HG03280 (cell line): ENCODE results near the gene TDRKH.
"Not testable (repeated sequence)": the region's sequence is repeated elsewhere in the genome, so short reads cannot be mapped to it uniquely, and the experiment has no call there.

ENCODE experiments used
- ATAC-seq: cut with Tn5 transposase; IDR thresholded peaks from one replicate; pipeline ENCODE4 v1.9.1; 2021; ENCODE audit warnings: mild to moderate bottlenecking, moderate library complexity; ENCODE audit not compliant: unreplicated experiment

The TDRKH gene

DNA sequence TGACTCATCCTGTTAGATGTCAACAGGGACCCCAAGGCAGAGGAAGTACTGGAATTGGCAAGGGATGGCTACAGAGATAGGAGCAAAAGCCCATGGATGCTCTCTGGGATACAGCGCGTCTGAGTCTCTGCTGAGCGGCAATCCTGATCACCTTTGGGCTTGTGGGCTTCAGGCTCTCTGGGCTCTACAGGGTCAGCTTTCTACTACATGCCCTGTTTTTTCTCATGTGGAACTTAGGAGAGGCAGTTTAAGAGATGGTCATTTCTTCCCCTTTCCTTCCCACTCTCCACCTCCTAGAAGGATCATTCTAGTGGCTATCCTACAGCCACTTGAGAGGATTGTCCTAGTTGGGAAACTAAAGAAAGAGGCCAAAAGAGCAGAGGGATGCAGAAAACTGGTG, 13.6 kb upstream of the TDRKH start:
- no peak for ATAC-seq

- ATAC-seq, result no peak
Observed at GRCh38 chr1:151803164-151803563, 12.9 kb upstream of the TDRKH start.

- no peak for ATAC-seq
Observed at GRCh38 chr1:151802372-151802771, 12.1 kb upstream of the TDRKH start.

DNA sequence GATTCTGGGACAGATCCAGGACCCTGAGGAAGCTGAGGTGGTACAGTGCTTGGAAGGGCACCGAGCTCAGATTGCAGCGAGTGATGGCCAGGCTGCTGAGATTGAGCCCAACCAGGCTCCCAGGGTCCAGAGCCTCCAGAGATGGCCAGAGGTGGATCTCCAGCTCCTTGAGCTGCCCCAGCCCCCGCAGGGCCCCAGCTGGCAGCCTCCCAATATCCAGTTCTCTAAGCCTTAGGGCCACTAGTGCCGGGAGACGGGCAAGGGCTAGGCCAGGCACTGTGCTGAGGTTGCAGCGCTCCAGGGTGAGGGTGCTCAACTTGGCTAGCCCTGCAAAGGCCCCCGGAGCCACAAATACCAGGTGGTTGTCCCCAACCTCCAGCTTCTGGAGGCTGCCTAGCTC, 11.5 kb upstream of the TDRKH start:
- no peak for ATAC-seq

DNA sequence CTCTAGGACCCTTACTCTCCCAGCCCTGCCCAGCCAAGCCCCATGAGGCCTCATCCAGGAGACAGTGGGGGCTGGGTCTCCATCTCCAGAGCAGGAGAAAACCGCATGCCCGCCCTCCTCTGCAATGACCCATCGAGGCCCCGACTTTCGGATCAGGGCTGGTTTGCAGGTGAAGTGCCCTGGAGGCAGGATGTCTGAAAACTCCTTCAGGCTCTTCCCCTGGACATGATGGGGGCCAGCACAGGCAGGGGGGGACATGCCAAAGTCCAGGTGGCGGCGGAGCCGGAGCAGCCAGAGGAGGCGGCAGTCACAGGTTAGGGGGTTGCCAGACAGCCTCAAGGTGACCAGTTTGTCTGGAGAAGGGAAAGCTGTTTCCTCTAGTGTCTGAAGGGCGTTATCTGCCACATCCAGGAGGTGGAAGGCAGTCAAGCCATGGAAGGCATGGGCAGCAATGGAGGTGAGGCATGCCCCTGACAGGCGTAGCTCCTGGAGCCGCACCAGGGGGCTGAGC, 11.1 kb upstream of the TDRKH start:
- no peak for ATAC-seq

DNA sequence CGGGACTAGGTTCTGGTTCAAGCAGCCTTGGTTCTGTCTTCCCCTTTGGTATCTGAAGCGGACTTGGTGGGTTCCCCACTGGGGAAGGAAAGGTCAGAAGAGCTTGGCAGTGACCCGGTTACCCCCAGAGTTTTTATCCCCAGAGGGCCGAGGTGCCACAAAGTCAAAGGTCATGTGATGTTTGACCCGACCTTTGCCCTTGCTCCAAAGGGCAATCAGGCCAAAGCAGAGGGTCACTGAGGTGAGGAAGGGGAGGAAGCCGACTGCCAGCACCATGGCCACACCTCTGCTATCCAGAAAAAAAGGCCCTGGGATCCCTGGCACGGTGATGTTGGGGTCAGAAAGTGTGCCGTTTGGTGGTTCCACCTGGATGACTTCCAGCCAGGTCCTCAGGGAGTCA, 10.5 kb upstream of the TDRKH start:
- no peak for ATAC-seq

GRCh38 chr1:151799179-151800022, 9.1 kb upstream of the TDRKH start:
- no peak for ATAC-seq

- ATAC-seq, result no peak
Observed at GRCh38 chr1:151798571-151798970, 8.3 kb upstream of the TDRKH start.

GRCh38 chr1:151790940-151791651, 796 bp upstream of the TDRKH start:
- peak; percentile 8 for ATAC-seq

- ATAC-seq, result no peak
Observed at GRCh38 chr1:151787689-151788088, 2.6 kb downstream of the TDRKH start.

- ATAC-seq, result no peak
Observed at GRCh38 chr1:151783796-151784195, 6.5 kb downstream of the TDRKH start.

GRCh38 chr1:151782741-151783140, 7.6 kb downstream of the TDRKH start:
- ATAC-seq, result no peak

DNA sequence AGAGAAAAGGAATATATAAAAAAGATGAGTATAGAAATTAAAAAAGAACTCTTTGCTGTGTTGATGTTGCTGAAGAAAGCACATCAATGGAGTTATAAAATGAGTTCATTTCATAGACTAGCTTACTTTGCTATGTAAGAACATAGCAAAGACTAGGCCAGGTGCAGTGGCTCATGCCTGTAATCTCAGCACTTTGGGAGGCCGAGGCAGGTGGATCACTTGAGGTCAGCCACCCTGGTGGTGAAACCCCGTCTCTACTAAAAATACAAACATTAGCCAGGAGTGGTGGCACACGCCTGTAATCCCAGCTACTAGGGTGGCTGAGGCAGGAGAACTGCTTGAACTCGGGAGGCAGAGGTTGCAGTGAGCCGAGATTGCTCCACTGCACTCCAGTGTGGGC, 8.3 kb downstream of the TDRKH start:
- not testable (repeated sequence) for ATAC-seq

DNA sequence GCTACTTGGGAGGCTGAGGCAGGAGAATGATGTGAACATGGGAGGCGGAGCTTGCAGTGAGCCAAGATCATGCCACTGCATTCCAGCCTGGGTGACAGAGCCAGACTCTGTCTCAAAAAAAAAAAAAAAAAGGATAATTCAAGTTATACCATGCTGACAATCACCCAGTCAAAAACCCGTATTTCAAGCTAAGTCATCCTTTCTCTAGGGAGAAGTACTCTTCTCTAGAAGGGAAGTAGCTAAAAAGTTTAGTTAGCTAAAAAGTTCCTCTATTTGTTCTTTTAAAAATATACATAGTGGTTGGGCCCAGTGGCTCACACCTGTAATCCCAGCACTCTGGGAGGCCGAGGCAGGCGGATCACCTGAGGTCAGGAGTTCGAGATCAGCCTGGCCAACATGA, 9.6 kb downstream of the TDRKH start:
- ATAC-seq, result not testable (repeated sequence)

DNA sequence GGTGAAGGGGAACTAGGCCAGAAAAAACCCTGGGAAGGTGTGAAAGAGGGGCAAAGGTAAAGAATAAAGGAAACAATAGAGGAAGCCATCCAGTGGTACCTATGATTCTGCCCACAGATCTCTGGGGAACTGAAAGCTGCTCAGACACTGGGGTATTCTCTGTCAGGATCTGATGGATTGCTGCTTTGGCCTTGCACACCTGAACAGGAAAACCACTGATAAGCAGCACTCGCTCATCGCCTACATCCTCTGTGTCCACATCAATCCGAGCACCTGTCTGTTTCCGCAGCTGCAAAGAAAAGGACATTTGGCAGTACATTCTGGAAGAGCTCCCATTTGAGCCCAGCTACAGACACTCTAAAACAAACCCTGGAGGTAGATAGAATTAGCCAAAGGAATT, 10.4 kb downstream of the TDRKH start:
- no peak for ATAC-seq

DNA sequence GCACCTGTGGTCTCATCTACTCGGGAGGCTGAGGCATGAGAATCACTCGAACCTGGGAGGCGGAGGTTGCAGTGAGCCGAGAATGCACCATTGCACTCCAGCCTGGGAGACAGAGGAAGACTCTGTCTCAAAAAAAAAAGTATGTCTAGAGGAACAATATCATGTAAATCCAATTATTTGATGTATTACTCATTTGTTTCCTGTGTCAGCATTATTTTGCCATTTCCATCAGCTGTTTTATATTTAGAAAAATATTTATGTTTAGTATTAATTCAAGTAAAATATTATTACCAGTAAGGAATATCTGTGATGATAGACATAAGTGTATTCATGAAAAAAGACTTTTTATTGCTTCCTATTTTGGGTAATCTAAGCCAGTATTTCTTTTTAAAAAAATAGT, 13.0 kb downstream of the TDRKH start:
- no peak for ATAC-seq

DNA sequence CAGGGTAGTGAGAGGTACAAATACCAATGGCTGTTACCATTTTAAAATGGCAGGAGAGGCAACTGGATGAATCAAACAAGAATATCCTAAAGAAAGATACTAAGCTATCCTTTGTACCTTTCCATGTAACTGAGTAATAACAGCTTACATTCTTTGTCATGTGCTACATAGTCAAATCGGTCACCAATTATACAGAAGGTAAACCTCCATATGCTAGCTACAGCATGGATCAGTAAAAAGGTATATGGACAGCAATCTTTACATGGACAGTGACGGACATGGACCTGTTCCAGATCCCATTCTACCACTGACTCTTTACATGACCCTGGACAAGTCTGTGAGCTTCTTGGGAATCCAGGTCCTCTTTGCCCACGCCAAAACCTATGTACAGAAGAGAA, 13.6 kb downstream of the TDRKH start:
- no peak for ATAC-seq

- ATAC-seq, result no peak
Observed at GRCh38 chr1:151775894-151776664, 14.2 kb downstream of the TDRKH start.

- no peak for ATAC-seq
Observed at GRCh38 chr1:151774256-151774922, 15.9 kb downstream of the TDRKH start.

DNA sequence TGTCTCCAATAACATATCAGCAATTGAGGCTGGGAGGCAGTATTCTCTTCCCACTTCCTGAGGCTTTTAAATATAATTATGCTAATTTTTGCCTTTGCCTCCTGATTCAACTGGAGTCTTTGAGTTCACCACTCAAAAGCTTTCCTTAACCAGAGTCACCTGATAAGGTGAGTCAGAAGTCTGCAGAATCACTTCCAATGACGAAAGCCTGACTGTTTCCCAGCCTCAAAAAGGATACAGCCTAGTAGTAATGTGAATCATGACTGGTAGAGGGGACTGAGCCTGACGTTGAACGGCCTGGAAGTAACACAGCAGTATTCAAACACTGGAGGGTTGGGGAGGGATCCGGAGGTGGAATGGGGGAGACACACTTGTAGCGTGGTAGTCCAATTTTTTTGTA, 16.6 kb downstream of the TDRKH start:
- ATAC-seq, result no peak

DNA sequence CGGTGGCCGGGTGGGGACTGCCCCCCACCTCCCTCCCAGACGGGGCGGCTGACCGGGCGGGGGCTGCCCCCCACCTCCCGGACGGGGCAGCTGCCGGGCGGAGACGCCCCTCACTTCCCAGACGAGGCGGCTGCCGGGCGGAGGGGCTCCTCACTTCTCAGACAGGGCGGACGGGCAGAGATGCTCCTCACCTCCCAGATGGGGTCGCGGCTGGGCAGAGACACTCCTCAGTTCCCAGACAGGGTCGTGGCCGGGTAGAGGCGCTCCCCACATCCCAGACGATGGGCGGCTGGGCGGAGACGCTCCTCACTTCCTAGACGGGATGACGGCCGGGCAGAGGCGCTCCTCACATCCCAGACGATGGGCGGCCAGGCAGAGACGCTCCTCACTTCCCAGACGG, 21.0 kb downstream of the TDRKH start:
- not testable (repeated sequence) for ATAC-seq
